HepG2 (cell line): ENCODE measurements around the gene GRK6.

ENCODE experiments used
- ARID2 ChIP-seq: sonication (generic); formaldehyde crosslinking; IDR thresholded peaks from 2 replicates; pipeline ENCODE4 v1.8.1; 2022; ENCODE audit warnings: mild to moderate bottlenecking, missing genetic modification reagents, borderline replicate concordance
- NFE2 ChIP-seq: sonication (generic); formaldehyde crosslinking; IDR thresholded peaks from 2 replicates; pipeline ENCODE4 v1.4.0; 2020; ENCODE audit warnings: missing genetic modification reagents
- SAFB2 ChIP-seq: sonication (generic); formaldehyde crosslinking; IDR thresholded peaks from 2 replicates; pipeline ENCODE4 v1.5.1; 2020; ENCODE audit warnings: missing genetic modification reagents, low read depth, mild to moderate bottlenecking, borderline replicate concordance

DNA sequence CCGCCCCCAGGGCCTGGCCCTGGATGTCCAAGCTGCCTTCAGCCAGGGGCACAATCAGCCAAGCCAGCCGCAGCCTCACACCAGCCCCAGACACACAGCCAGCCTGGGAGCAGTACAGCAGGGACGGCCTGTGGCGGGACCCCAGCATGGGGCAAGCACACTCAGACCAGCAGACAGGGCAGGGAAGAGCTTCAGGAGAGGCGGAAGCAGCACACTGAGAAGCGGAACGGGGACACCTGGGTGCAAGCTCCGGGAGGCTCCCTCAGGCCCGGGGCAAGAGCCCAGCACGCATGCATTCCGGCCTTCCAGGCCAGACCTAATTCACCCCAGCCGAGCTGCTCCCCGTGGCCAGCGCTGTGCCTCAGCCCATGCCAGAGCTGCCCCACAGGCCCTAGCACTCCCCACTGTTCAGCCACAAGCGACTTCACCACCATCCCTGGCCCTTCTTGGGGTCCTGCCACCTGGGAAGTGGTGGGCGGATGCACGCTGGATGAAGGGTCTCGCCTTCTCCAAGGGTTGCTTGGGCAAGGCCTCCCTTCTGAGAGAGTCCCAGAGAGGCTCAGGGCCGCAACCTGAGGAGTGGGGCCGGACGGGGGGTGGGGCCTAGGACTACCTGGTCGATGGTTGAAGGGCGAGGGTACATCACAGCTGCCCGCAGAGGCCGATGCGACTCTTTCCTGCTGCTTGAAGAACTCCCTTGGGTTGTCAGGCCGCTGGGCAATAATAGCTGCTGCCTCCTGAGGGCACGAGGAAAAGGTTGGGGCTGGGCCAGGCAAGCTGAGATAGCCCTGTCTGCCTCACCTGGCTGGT lies 33.5 kb downstream of the GRK6 start:
- TF ChIP-seq SAFB2 (no peak), NFE2 (CRISPR knock-in tag) (no peak), ARID2 (no peak)
